Spleen (tissue), 7 donors: ENCODE data around the gene MFSD2A.

Source experiments
- CTCF ChIP-seq, 11 experiments: fragments of 200-600 bp in 7 of 11; fragments of 450-650 bp in 4 of 11; sonication (generic) in 4 of 11; IDR thresholded peaks in 8 of 11; conservative IDR thresholded peaks in 3 of 11; 1 replicate in 7 of 11; 2 replicates in 4 of 11; pipeline versions ENCODE4 v1.4.0 to v1.8.0; 2016 to 2021; ENCODE audit warnings: antibody characterized with exemption in 11 of 11, inconsistent platforms in 4 of 11, mild to moderate bottlenecking in 1 of 11
- POLR2A ChIP-seq, 3 donors: fragments of 450-650 bp; IDR thresholded peaks; one replicate each; pipeline ENCODE4 v1.5.1; 2017; ENCODE audit warnings: antibody characterized with exemption in 3 of 3, mild to moderate bottlenecking in 1 of 3
- POLR2AphosphoS5 ChIP-seq, 3 donors: sonication (generic); formaldehyde crosslinking; IDR thresholded peaks; one replicate each; pipeline ENCODE4 v1.5.1; 2017; ENCODE audit warnings: antibody characterized with exemption in 3 of 3
- donor health status: DM: no; HTN: no; CAD: no; lungs with moderate emphysema.
- donor health status: DM: no; HTN: no; CAD: no.
- donor health status: DM: no; HTN: no; CAD: no.

GRCh38 chr1:39992888-39993287, 37.9 kb downstream of the MFSD2A start:
- TF ChIP-seq POLR2A (IDR thresholded peaks at IDR 0.05) (no peak), CTCF (IDR thresholded peaks at IDR 0.05 in 8 of 11, conservative IDR thresholded peaks at IDR 0.05 in 3 of 11) (no peak), POLR2AphosphoS5 (IDR thresholded peaks at IDR 0.05) (no peak)
